Measurements from ENCODE around the gene NDFIP1.

- TF ChIP-seq, protein P1, sequence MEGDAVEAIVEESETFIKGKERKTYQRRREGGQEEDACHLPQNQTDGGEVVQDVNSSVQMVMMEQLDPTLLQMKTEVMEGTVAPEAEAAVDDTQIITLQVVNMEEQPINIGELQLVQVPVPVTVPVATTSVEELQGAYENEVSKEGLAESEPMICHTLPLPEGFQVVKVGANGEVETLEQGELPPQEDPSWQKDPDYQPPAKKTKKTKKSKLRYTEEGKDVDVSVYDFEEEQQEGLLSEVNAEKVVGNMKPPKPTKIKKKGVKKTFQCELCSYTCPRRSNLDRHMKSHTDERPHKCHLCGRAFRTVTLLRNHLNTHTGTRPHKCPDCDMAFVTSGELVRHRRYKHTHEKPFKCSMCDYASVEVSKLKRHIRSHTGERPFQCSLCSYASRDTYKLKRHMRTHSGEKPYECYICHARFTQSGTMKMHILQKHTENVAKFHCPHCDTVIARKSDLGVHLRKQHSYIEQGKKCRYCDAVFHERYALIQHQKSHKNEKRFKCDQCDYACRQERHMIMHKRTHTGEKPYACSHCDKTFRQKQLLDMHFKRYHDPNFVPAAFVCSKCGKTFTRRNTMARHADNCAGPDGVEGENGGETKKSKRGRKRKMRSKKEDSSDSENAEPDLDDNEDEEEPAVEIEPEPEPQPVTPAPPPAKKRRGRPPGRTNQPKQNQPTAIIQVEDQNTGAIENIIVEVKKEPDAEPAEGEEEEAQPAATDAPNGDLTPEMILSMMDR (IDR thresholded peaks at IDR 0.05), result no peak
- TF ChIP-seq POLR2A (IDR thresholded peaks at IDR 0.05), result no peak
Observed at GRCh38 chr5:142175461-142176142, 67.0 kb downstream of the NDFIP1 start.

All from uterus (tissue), 2 donors.